HEK293T (cell line): ENCODE data around the gene TBC1D22B.

Experiments
- CTCF ChIA-PET: fragments of 350-600 bp; formaldehyde crosslinking; extraction: SDS; loops from one replicate; lab custom pipeline; 2021; ENCODE audit warnings: antibody characterized with exemption, inconsistent platforms; lab: Yijun Ruan, JAX
- POLR2A ChIA-PET: fragments of 350-600 bp; formaldehyde crosslinking; extraction: SDS; loops from one replicate; lab custom pipeline; 2020; ENCODE audit warnings: antibody characterized with exemption, inconsistent platforms; lab: Yijun Ruan, JAX
- DNase-seq: peaks from one replicate; pipeline ENCODE4 v3.0.0; 2012; ENCODE audit warnings: mixed read lengths; ENCODE audit errors: extremely low spot score
- ARNT ChIP-seq: fragments of 450-650 bp; IDR thresholded peaks from 2 replicates; pipeline ENCODE4 v1.6.1; 2017; ENCODE audit warnings: mild to moderate bottlenecking
- BHLHE40 ChIP-seq: fragments of 450-650 bp; IDR thresholded peaks from 2 replicates; pipeline ENCODE4 v1.6.1; 2016; ENCODE audit warnings: mild to moderate bottlenecking, moderate library complexity, borderline replicate concordance
- CTBP1 ChIP-seq: fragments of 450-650 bp; IDR thresholded peaks from 2 replicates; pipeline ENCODE4 v1.6.1; 2016; ENCODE audit warnings: borderline replicate concordance
- ELF4 ChIP-seq: fragments of 450-650 bp; IDR thresholded peaks from 2 replicates; pipeline ENCODE4 v1.6.1; 2017; ENCODE audit warnings: antibody characterized with exemption
- FOXA1 ChIP-seq: fragments of 450-650 bp; IDR thresholded peaks from 2 replicates; pipeline ENCODE4 v1.6.1; 2016; ENCODE audit warnings: mild to moderate bottlenecking
- FOXK2 ChIP-seq: fragments of 450-650 bp; IDR thresholded peaks from 2 replicates; pipeline ENCODE4 v1.6.1; 2016; ENCODE audit warnings: mild to moderate bottlenecking
- FOXM1 ChIP-seq: fragments of 450-650 bp; IDR thresholded peaks from 2 replicates; pipeline ENCODE4 v1.6.1; 2017; ENCODE audit warnings: mild to moderate bottlenecking, borderline replicate concordance
- HDGF ChIP-seq: fragments of 450-650 bp; IDR thresholded peaks from 2 replicates; pipeline ENCODE4 v1.6.1; 2017; ENCODE audit warnings: antibody characterized with exemption, borderline replicate concordance
- L3MBTL2 ChIP-seq: fragments of 450-650 bp; conservative IDR thresholded peaks from 2 replicates; pipeline ENCODE4 v1.6.1; 2016; ENCODE audit warnings: mild to moderate bottlenecking
- LEF1 ChIP-seq: fragments of 450-650 bp; IDR thresholded peaks from 2 replicates; pipeline ENCODE4 v1.6.1; 2017; ENCODE audit warnings: mild to moderate bottlenecking, borderline replicate concordance
- NFRKB ChIP-seq: fragments of 450-650 bp; IDR thresholded peaks from 2 replicates; pipeline ENCODE4 v1.6.1; 2016; ENCODE audit warnings: mild to moderate bottlenecking, moderate library complexity
- PKNOX1 ChIP-seq: fragments of 450-650 bp; IDR thresholded peaks from 2 replicates; pipeline ENCODE4 v1.6.1; 2016
- SP1 ChIP-seq: fragments of 450-650 bp; IDR thresholded peaks from 2 replicates; pipeline ENCODE4 v1.6.1; 2017
- SUZ12 ChIP-seq: fragments of 450-650 bp; IDR thresholded peaks from 2 replicates; pipeline ENCODE4 v1.6.1; 2016; ENCODE audit warnings: mild to moderate bottlenecking
- TARDBP ChIP-seq: fragments of 450-650 bp; IDR thresholded peaks from 2 replicates; pipeline ENCODE4 v1.6.1; 2016
- ZNF384 ChIP-seq: fragments of 450-650 bp; IDR thresholded peaks from 2 replicates; pipeline ENCODE4 v1.6.1; 2016

Gene TBC1D22B

GRCh38 chr6:37310966-37311365 lies 53.4 kb downstream of the TBC1D22B start:
- ChIA-PET POLR2A (no interaction called here), CTCF (interaction anchor here (1.2 kb wide), 1 partner anchor 15 kb away, joined by 4 read pairs; no protein-coding TSS in a partner anchor)
- no peak for DNase-seq
- TF ChIP-seq CTBP1, result no peak
- no peak for TF ChIP-seq FOXM1
- no peak for TF ChIP-seq SUZ12
- TF ChIP-seq HDGF, result no peak
- TF ChIP-seq SP1, result no peak
- TF ChIP-seq LEF1, result no peak
- TF ChIP-seq ZNF384, result no peak
- TF ChIP-seq L3MBTL2, result no peak
- TF ChIP-seq FOXA1, result no peak
- no peak for TF ChIP-seq BHLHE40
- no peak for TF ChIP-seq ELF4
- TF ChIP-seq ARNT, result no peak
- no peak for TF ChIP-seq PKNOX1
- TF ChIP-seq FOXK2, result no peak
- no peak for TF ChIP-seq NFRKB
- no peak for TF ChIP-seq TARDBP

GRCh38 chr6:37311741-37312473 lies 54.3 kb downstream of the TBC1D22B start:
- TF ChIP-seq SUZ12 (no peak), ARNT (no peak), NFRKB (no peak), SP1 (no peak), LEF1 (no peak), HDGF (no peak), TARDBP (no peak), PKNOX1 (no peak), ZNF384 (no peak), L3MBTL2 (no peak), CTBP1 (no peak), FOXK2 (no peak), FOXA1 (no peak), ELF4 (no peak), FOXM1 (no peak)
- ChIA-PET POLR2A (no interaction called here), CTCF (no interaction called here)

GRCh38 chr6:37313723-37314486 lies 56.3 kb downstream of the TBC1D22B start:
- POLR2A ChIA-PET, result interaction anchor here (1.1 kb wide), 1 partner anchor 40 kb away, joined by 3 read pairs; the partner anchor contains the start of gene RNF8
- CTCF ChIA-PET, result interaction anchor here (1.1 to 2.7 kb wide), 3 partner anchors 12 to 104 kb away, joined by 3 to 7 read pairs (median 3); no protein-coding TSS in a partner anchor
- DNase-seq, result no peak
- TF ChIP-seq ZNF384 (no peak), HDGF (no peak), SUZ12 (no peak), L3MBTL2 (no peak), BHLHE40 (no peak), ELF4 (no peak), TARDBP (no peak), FOXK2 (no peak), LEF1 (no peak), ARNT (no peak), FOXA1 (no peak), CTBP1 (no peak)

More at GRCh38 chr6:37311741-37312473, 54.3 kb downstream of the TBC1D22B start:
- no peak for DNase-seq

GRCh38 chr6:37314487-37315156 lies 57.0 kb downstream of the TBC1D22B start:
- peak; percentile 91 for TF ChIP-seq PKNOX1
- TF ChIP-seq TARDBP, result no peak
- peak; percentile 64 for DNase-seq
- ChIA-PET CTCF (interaction anchor here (1.0 to 2.7 kb wide), 3 partner anchors 11 to 17 kb away, joined by 3 to 7 read pairs (median 3); no protein-coding TSS in a partner anchor), POLR2A (interaction anchor here (1.1 kb wide), 1 partner anchor 39 kb away, joined by 3 read pairs; the partner anchor contains the start of gene RNF8)

- ChIA-PET POLR2A (interaction anchor here (1.1 kb wide), 1 partner anchor 39 kb away, joined by 3 read pairs; the partner anchor contains the start of gene RNF8), CTCF (interaction anchor here (1.0 to 2.7 kb wide), 3 partner anchors 10 to 18 kb away, joined by 3 to 7 read pairs (median 3); no protein-coding TSS in a partner anchor)
- TF ChIP-seq SP1 (no peak), NFRKB (no peak), L3MBTL2 (no peak), TARDBP (no peak), ZNF384 (no peak)
- no peak for DNase-seq
These were observed 57.6 kb downstream of the TBC1D22B start for GRCh38 chr6:37315157-37315515.
